Measurements from ENCODE around the gene LIMD2.

GRCh38 chr17:63718988-63719387 lies 19.1 kb upstream of the LIMD2 start:
- TF ChIP-seq EZH2 (IDR thresholded peaks at IDR 0.05; ENCODE audit: low read depth, low read length, severe bottlenecking), result no peak
- TF ChIP-seq USF2 (IDR thresholded peaks at IDR 0.05; ENCODE audit: low read length), result no peak
- TF ChIP-seq EP300 (IDR thresholded peaks at IDR 0.05; ENCODE audit: borderline replicate concordance in 1 of 2, low read depth in 2 of 2, low read length in 2 of 2), result no peak
- TF ChIP-seq CTCF (IDR thresholded peaks at IDR 0.05; ENCODE audit: control extremely low read depth in 1 of 3, insufficient read depth in 1 of 3, low read depth in 1 of 3, low read length in 3 of 3), result no peak
- TF ChIP-seq CREB1 (IDR thresholded peaks at IDR 0.05), result no peak
- TF ChIP-seq SIN3A (conservative IDR thresholded peaks at IDR 0.05 in 1 of 2, IDR thresholded peaks at IDR 0.05 in 1 of 2; ENCODE audit: low read depth in 1 of 2, low read length in 2 of 2), result no peak
- no peak for TF ChIP-seq RBBP5 (IDR thresholded peaks at IDR 0.05; ENCODE audit: borderline replicate concordance, low read depth, low read length)
